Measurements from ENCODE around the gene CFHR2. TPM values are rescaled to one million over a fixed set of nuclear protein-coding genes. Genes with fewer than 3 reads are reported as not detected.
"Not testable (repeated sequence)": the region's sequence is repeated elsewhere in the genome, so short reads cannot be mapped to it uniquely, and the experiment has no call there.

Gene CFHR2
- total RNA-seq, 1 experiment from 2014 or later, result not detected

GRCh38 chr1:196970182-196970581, 26.6 kb downstream of the CFHR2 start:
- no peak overlapping the region for H3K27ac ChIP-seq
- no peak for DNase-seq (ENCODE audit: low read depth in 1 of 2, low spot score in 2 of 2)

DNA sequence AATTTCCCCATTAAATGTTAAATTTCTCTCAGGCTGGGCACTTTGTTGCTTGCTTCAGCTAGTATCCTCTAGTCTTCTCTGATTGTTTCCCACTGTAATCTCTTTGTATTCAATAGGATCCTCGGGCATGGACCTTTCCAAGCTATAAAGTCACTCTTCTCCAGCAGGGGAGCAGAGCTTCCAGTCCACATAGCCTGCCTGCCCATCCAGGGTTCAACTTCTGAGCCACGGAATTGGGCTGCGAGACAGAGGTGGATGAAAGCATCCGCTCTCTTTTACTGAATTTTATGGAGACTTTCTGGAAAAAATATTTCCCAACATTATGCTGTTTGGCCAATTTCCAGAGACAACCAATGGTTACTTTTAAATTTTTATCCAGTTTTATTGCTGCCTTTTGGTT, 32.7 kb downstream of the CFHR2 start:
- Histone ChIP-seq H3K27me3 (replicated peaks) (no peaks in the 10 kb centered on the region), H3K27ac (no peak overlapping the region), H3K9me3 (replicated peaks) (no peaks in the 10 kb centered on the region), H3K4me1 (replicated peaks) (no peaks in the 10 kb centered on the region), H3K36me3 (no peaks in the 10 kb centered on the region), H3K4me3 (no peak overlapping the region)
- DNase-seq (ENCODE audit: low read depth in 1 of 2, low spot score in 2 of 2), result no peak

More at GRCh38 chr1:196970182-196970581, 26.6 kb downstream of the CFHR2 start:
- no peaks in the 10 kb centered on the region for H3K9me3 ChIP-seq (replicated peaks)
- no peak overlapping the region for H3K4me3 ChIP-seq
- no peaks in the 10 kb centered on the region for H3K4me1 ChIP-seq (replicated peaks)
- no peaks in the 10 kb centered on the region for H3K27me3 ChIP-seq (replicated peaks)
- H3K36me3 ChIP-seq, result no peaks in the 10 kb centered on the region

DNA sequence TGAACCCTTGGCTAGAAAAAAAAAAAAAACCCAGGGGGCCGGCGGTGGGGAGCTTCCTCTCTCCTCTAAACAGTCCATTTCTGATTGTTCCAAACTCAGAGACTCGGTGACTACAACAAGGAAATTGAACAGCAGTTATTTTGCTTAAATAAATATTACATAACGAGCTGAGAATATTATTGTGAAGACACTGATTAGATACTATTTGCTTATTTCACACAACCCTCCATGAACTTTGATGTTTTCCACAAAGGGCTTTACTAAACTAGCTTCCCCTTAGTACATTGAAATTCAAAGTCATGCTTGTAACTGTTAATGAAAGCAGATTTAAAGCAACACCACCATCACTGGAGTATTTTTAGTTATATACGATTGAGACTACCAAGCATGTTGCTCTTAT, 33.7 kb downstream of the CFHR2 start, which contains the start of gene CFHR5:
TSS of gene CFHR5 (plus strand) at position 279 of the 400 bp plus-strand sequence. CDS start at position 388, 109 bp downstream.
- Histone ChIP-seq H3K4me3 (no peak within 1 kb of the TSS), H3K36me3 (no peaks in the 10 kb centered on the region), H3K27me3 (replicated peaks) (no peaks in the 10 kb centered on the region), H3K27ac (no peak within 1 kb of the TSS), H3K4me1 (replicated peaks) (no peaks in the 10 kb centered on the region), H3K9me3 (replicated peaks) (no peaks in the 10 kb centered on the region)
- DNase-seq (ENCODE audit: low read depth in 1 of 2, low spot score in 2 of 2), result no peak

DNA sequence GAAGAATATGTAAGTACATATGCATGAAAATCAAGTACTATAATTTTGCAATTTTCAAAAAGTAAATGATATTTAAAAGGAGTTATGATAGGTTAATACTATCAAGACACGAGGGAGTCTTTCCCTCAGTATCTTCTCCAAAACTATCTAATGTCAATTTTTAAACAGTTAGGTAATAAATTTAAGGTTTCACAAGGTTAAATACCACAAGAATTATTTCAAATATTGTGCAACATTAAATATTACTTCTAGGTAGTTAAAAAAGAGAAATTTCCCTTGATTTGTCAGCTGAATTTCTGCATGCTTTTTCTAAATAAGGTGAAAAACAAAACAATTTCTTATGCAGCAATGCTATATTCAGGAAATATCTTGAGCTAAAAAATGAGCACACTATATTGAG, 37.3 kb downstream of the CFHR2 start:
- Histone ChIP-seq H3K27ac (no peak overlapping the region), H3K27me3 (replicated peaks) (no peaks in the 10 kb centered on the region), H3K36me3 (no peaks in the 10 kb centered on the region), H3K9me3 (replicated peaks) (no peaks in the 10 kb centered on the region), H3K4me1 (replicated peaks) (no peaks in the 10 kb centered on the region), H3K4me3 (no peak overlapping the region)
- DNase-seq (ENCODE audit: low read depth in 1 of 2, low spot score in 2 of 2), result no peak

DNA sequence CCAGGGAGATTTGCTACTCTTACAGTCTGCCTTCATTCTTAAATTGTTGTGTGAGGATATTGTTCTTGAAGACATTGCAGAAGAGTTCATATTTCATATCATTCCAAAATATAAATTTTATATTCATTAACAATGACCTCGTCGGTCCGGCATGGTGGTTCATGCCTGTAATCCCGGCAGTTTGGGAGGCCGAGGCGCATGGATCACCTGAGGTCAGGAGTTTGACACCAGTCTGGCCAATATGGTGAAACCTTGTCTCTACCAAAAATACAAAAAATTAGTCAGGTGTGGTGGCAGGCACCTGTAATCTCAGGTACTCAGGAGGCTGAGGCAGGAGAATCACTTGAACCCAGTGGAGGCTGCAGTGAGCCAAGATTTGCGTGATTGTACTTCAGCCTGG, 38.7 kb downstream of the CFHR2 start:
- H3K27me3 ChIP-seq (replicated peaks), result not testable (repeated sequence)

DNA sequence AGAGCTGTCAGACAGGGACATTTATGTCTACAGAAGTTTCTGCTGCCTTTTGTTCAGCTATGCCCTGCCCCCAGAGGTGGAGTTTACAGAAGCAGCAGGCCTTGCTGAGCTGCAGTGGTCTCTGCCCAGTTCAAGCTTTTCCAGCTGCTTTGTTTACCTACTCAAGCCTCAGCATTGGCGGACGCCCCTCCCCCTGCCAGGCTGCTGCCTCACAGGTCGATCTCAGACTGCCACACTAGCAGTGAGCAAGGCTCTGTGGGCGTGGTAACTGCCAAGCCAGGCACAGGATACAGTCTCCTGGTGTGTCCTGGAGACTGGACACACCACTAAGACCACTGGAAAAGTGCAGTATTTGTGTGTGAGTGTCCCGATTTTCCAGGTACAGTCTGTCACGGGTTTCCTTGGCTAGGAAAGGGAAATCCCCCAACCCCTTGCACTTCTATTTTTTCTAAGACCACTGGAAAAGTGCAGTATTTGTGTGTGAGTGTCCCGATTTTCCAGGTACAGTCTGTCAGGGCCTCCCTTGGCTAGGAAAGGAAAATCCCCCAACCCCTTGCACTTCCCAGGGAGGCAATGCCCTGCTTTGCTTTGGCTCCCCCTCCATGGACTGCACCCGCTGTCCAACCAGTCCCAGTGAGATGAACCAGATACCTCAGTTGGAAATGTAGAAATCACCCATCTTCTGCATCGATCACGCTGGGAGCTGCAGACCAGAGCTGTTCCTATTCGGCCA, 48.5 kb downstream of the CFHR2 start:
- H3K27me3 ChIP-seq (replicated peaks); H3K4me3 ChIP-seq; DNase-seq (ENCODE audit: low read depth in 1 of 2, low spot score in 2 of 2); H3K36me3 ChIP-seq; H3K4me1 ChIP-seq (replicated peaks); H3K9me3 ChIP-seq (replicated peaks); H3K27ac ChIP-seq: not testable (repeated sequence)

More for the DNA sequence above, 38.7 kb downstream of the CFHR2 start:
- DNase-seq (ENCODE audit: low read depth in 1 of 2, low spot score in 2 of 2); H3K27ac ChIP-seq; H3K4me1 ChIP-seq (replicated peaks); H3K4me3 ChIP-seq; H3K36me3 ChIP-seq; H3K9me3 ChIP-seq (replicated peaks): not testable (repeated sequence)

DNA sequence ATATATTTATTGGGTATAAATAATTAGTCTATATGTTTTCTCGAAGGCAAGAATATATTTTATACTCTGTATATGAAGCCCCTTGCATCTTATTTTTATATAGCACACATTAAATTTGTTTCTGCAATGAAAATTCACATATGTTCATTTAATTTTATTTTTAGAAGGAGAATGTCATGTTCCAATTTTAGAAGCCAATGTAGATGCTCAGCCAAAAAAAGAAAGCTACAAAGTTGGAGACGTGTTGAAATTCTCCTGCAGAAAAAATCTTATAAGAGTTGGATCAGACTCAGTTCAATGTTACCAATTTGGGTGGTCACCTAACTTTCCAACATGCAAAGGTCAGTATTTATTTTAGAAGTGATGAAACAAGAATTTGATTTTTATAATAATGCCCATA, 50.4 kb downstream of the CFHR2 start:
- Histone ChIP-seq H3K9me3 (replicated peaks) (no peaks in the 10 kb centered on the region), H3K27me3 (replicated peaks) (no peaks in the 10 kb centered on the region), H3K36me3 (no peaks in the 10 kb centered on the region), H3K4me1 (replicated peaks) (no peaks in the 10 kb centered on the region), H3K27ac (no peak overlapping the region), H3K4me3 (no peak overlapping the region)
- no peak for DNase-seq (ENCODE audit: low read depth in 1 of 2, low spot score in 2 of 2)

DNA sequence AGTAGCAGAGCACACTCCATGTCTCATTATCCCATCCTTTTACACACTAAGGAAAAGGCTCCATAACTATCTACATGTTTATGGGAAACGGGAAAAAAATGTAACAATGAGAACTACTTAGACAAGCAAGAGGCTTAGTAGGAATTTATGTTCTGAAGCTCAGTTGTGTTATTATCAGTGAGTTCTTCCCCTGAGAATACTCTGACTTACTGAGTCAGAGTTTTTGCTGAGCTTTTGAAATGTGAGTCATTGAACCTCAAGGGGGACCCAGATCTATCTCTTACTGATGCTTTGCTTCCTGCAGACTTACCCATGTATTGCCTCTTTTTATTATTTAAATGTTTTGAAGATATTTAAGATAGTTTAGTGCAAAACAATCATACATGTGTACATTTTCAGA, 53.9 kb downstream of the CFHR2 start:
- DNase-seq (ENCODE audit: low read depth in 1 of 2, low spot score in 2 of 2), result no peak
- Histone ChIP-seq H3K27ac (no peak overlapping the region), H3K27me3 (replicated peaks) (no peaks in the 10 kb centered on the region), H3K4me3 (no peak overlapping the region), H3K36me3 (no peaks in the 10 kb centered on the region), H3K9me3 (replicated peaks) (no peaks in the 10 kb centered on the region), H3K4me1 (replicated peaks) (no peaks in the 10 kb centered on the region)

DNA sequence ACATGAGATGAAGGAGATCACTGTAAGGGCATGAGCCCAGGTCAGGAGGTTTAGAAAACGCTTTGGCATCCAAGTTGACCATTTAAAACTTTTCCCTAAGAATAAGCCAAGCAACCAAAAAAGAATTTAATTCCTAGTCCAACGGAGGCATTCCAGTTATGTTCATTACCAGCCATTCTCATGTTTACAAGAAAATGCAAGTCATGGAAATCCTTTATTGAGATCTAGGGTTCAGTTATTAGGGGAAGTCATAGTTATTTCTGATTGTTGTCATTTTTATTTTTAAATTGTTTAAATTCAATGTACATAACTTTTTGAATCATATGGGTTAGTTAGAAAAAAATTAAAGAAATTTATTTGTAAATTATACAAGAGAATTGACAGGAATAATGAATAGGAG, 58.3 kb downstream of the CFHR2 start:
- H3K36me3 ChIP-seq, result no peaks in the 10 kb centered on the region
- DNase-seq (ENCODE audit: low read depth in 1 of 2, low spot score in 2 of 2), result no peak
- H3K27me3 ChIP-seq (replicated peaks), result no peaks in the 10 kb centered on the region
- H3K27ac ChIP-seq, result no peak overlapping the region
- H3K9me3 ChIP-seq (replicated peaks), result no peaks in the 10 kb centered on the region
- H3K4me3 ChIP-seq, result no peak overlapping the region
- H3K4me1 ChIP-seq (replicated peaks), result no peaks in the 10 kb centered on the region

GRCh38 chr1:197003132-197003531, 59.6 kb downstream of the CFHR2 start:
- no peak overlapping the region for H3K4me3 ChIP-seq
- no peaks in the 10 kb centered on the region for H3K9me3 ChIP-seq (replicated peaks)
- H3K27ac ChIP-seq, result no peak overlapping the region
- no peaks in the 10 kb centered on the region for H3K36me3 ChIP-seq
- H3K27me3 ChIP-seq (replicated peaks), result no peaks in the 10 kb centered on the region
- DNase-seq (ENCODE audit: low read depth in 1 of 2, low spot score in 2 of 2), result no peak
- no peaks in the 10 kb centered on the region for H3K4me1 ChIP-seq (replicated peaks)

DNA sequence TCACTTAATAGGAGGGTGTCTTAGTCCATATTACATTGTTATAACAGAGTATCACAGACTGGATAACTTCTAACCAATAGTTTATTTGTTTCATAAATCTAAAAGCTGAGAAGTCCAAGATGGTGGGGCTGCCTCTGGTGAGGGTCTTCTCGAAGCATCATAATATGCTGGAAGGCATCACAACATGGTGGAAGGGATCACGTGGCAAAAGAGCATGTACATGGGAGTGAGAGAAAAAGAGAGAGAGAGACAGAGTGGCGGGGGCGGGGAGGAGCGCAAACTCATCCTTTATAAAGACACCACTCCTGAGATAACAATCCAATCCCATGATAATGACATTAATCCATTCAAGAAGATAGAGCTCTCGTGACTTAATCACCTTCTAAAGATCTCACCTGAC, 65.3 kb downstream of the CFHR2 start:
- Histone ChIP-seq H3K27ac (no peak overlapping the region), H3K9me3 (replicated peaks) (no peaks in the 10 kb centered on the region), H3K4me3 (no peak overlapping the region), H3K27me3 (replicated peaks) (no peaks in the 10 kb centered on the region), H3K4me1 (replicated peaks) (no peaks in the 10 kb centered on the region), H3K36me3 (no peaks in the 10 kb centered on the region)
- DNase-seq (ENCODE audit: low read depth in 1 of 2, low spot score in 2 of 2), result no peak

Other genes with a start within 250 kb of the CFHR2 start
- gene CFHR3, start 168.9 kb upstream of the CFHR2 start, total RNA-seq (2014; rRNA removed; shearing (Covaris generic)), result not detected in 2 replicates
- not detected in 2 replicates for gene CFHR1, start 124.0 kb upstream of the CFHR2 start, total RNA-seq (2014; rRNA removed; shearing (Covaris generic))
- gene CFHR4, start 55.7 kb upstream of the CFHR2 start, total RNA-seq (2014; rRNA removed; shearing (Covaris generic)), result not detected in 2 replicates
- not detected in 2 replicates for gene CFHR5, start 33.8 kb downstream of the CFHR2 start, total RNA-seq (2014; rRNA removed; shearing (Covaris generic))
- gene F13B, start 123.5 kb downstream of the CFHR2 start, total RNA-seq (2014; rRNA removed; shearing (Covaris generic)), result not detected in 2 replicates
- gene ASPM, start 202.9 kb downstream of the CFHR2 start, total RNA-seq (2014; rRNA removed; shearing (Covaris generic)), result 62.2 and 77.2 TPM in 2 replicates

Data from SJSA1 (cell line).